SW 1271 (cell line): Measurements from ENCODE around the gene AK3.
"Not testable (repeated sequence)": the region's sequence is repeated elsewhere in the genome, so short reads cannot be mapped to it uniquely, and the experiment has no call there.

ENCODE experiments used
- DNase-seq, 2 experiments: peaks; one replicate each; lab custom pipeline; 2025; lab: John Stamatoyannopoulos, UW

AK3 gene

GRCh38 chr9:4666042-4666699, 74.8 kb downstream of the AK3 start, which contains the start of gene SPATA6L:
TSS of gene SPATA6L (minus strand) at chr9:4666480. CDS start at chr9:4666250, 230 bp downstream.
- no peak for DNase-seq

GRCh38 chr9:4665357-4665756, 75.6 kb downstream of the AK3 start:
- DNase-seq = no peak

GRCh38 chr9:4663956-4664355, 77.0 kb downstream of the AK3 start:
- no peak for DNase-seq

GRCh38 chr9:4662989-4663792, 77.8 kb downstream of the AK3 start:
- no peak for DNase-seq

- peak in 1 of 2 experiments; percentile 51 for DNase-seq
These were observed 78.7 kb downstream of the AK3 start, which contains the start of gene PLPP6 for GRCh38 chr9:4662108-4662988. TSS of gene PLPP6 (plus strand) at chr9:4662294. CDS start at chr9:4662376, 82 bp downstream.

- no peak for DNase-seq
These were observed 79.4 kb downstream of the AK3 start for GRCh38 chr9:4661611-4662010.

- DNase-seq = no peak
These were observed 79.8 kb downstream of the AK3 start for GRCh38 chr9:4661165-4661564.

- DNase-seq = not testable (repeated sequence)
These were observed 80.3 kb downstream of the AK3 start for GRCh38 chr9:4660665-4661064.
